Measurements from ENCODE around the gene NCOR1.
"Not testable (repeated sequence)": the region's sequence is repeated elsewhere in the genome, so short reads cannot be mapped to it uniquely, and the experiment has no call there.

Gene NCOR1

GRCh38 chr17:16171613-16172012 lies 43.7 kb downstream of the NCOR1 start:
- Mint-ChIP-seq H3K4me3 (no peak overlapping the region), H3K4me1 (no peaks in the 10 kb centered on the region), H3K27me3 (ENCODE audit: low read depth) (no peaks in the 10 kb centered on the region), H3K27ac (no peak overlapping the region), H3K9me3 (no peaks in the 10 kb centered on the region), H3K36me3 (ENCODE audit: low read depth) (peaks cover 51% of the 10 kb centered on the region)
- TF ChIP-seq CTCF (IDR thresholded peaks at IDR 0.05; ENCODE audit: unreplicated experiment in 3 of 3), result no peak

GRCh38 chr17:16166766-16167165 lies 48.6 kb downstream of the NCOR1 start:
- not testable (repeated sequence) for H3K9me3 Mint-ChIP-seq; H3K4me3 Mint-ChIP-seq; H3K27ac Mint-ChIP-seq; H3K27me3 Mint-ChIP-seq (ENCODE audit: low read depth); H3K4me1 Mint-ChIP-seq
- H3K36me3 Mint-ChIP-seq (ENCODE audit: low read depth), result peaks cover 59% of the 10 kb centered on the region

GRCh38 chr17:16158714-16159113 lies 56.6 kb downstream of the NCOR1 start:
- Mint-ChIP-seq H3K27ac (no peak overlapping the region), H3K4me3 (no peak overlapping the region), H3K4me1 (no peaks in the 10 kb centered on the region), H3K27me3 (ENCODE audit: low read depth) (no peaks in the 10 kb centered on the region), H3K36me3 (ENCODE audit: low read depth) (peaks cover 60% of the 10 kb centered on the region), H3K9me3 (no peaks in the 10 kb centered on the region)
- no peak for TF ChIP-seq CTCF (IDR thresholded peaks at IDR 0.05; ENCODE audit: unreplicated experiment in 3 of 3)

GRCh38 chr17:16155536-16155935 lies 59.8 kb downstream of the NCOR1 start:
- Mint-ChIP-seq H3K4me3 (no peak overlapping the region), H3K27me3 (ENCODE audit: low read depth) (no peaks in the 10 kb centered on the region), H3K9me3 (no peaks in the 10 kb centered on the region), H3K4me1 (no peaks in the 10 kb centered on the region), H3K36me3 (ENCODE audit: low read depth) (peaks cover 66% of the 10 kb centered on the region), H3K27ac (peak overlapping the region in 1 of 3 experiments; percentile 35)
- TF ChIP-seq CTCF (IDR thresholded peaks at IDR 0.05; ENCODE audit: unreplicated experiment in 3 of 3), result no peak

- not testable (repeated sequence) for H3K27me3 Mint-ChIP-seq (ENCODE audit: low read depth)
Measured at GRCh38 chr17:16152326-16152725, 63.0 kb downstream of the NCOR1 start.

GRCh38 chr17:16150251-16150856 lies 65.0 kb downstream of the NCOR1 start:
- H3K4me1 Mint-ChIP-seq, result no peaks in the 10 kb centered on the region
- H3K9me3 Mint-ChIP-seq, result no peaks in the 10 kb centered on the region
- peaks cover 86% of the 10 kb centered on the region for H3K36me3 Mint-ChIP-seq (ENCODE audit: low read depth)
- no peak overlapping the region for H3K4me3 Mint-ChIP-seq
- no peak for TF ChIP-seq CTCF (IDR thresholded peaks at IDR 0.05; ENCODE audit: unreplicated experiment in 3 of 3)
- no peaks in the 10 kb centered on the region for H3K27me3 Mint-ChIP-seq (ENCODE audit: low read depth)
- H3K27ac Mint-ChIP-seq, result no peak overlapping the region

More at GRCh38 chr17:16152326-16152725, 63.0 kb downstream of the NCOR1 start:
- H3K9me3 Mint-ChIP-seq, H3K4me1 Mint-ChIP-seq, H3K27ac Mint-ChIP-seq, H3K4me3 Mint-ChIP-seq: not testable (repeated sequence)
- peaks cover 84% of the 10 kb centered on the region for H3K36me3 Mint-ChIP-seq (ENCODE audit: low read depth)

GRCh38 chr17:16148596-16148995 lies 66.7 kb downstream of the NCOR1 start:
- no peak for TF ChIP-seq CTCF (IDR thresholded peaks at IDR 0.05; ENCODE audit: unreplicated experiment in 3 of 3)
- Mint-ChIP-seq H3K27ac (no peak overlapping the region), H3K9me3 (no peaks in the 10 kb centered on the region), H3K4me3 (no peak overlapping the region), H3K27me3 (ENCODE audit: low read depth) (no peaks in the 10 kb centered on the region), H3K36me3 (ENCODE audit: low read depth) (peaks cover 81% of the 10 kb centered on the region), H3K4me1 (no peaks in the 10 kb centered on the region)

- not testable (repeated sequence) for H3K4me1 Mint-ChIP-seq; H3K9me3 Mint-ChIP-seq; H3K27me3 Mint-ChIP-seq (ENCODE audit: low read depth); H3K4me3 Mint-ChIP-seq
- H3K27ac Mint-ChIP-seq, result peak overlapping the region in 1 of 3 experiments; percentile 80
- H3K36me3 Mint-ChIP-seq (ENCODE audit: low read depth), result peaks cover 69% of the 10 kb centered on the region
Measured at GRCh38 chr17:16145319-16145890, 69.9 kb downstream of the NCOR1 start.
